Esophagus (tissue), 2 donors: ENCODE results near the gene PLXNC1. TPM values are rescaled to one million over a fixed set of nuclear protein-coding genes. Genes with fewer than 3 reads are reported as not detected.

Experiments used
- H3K27ac ChIP-seq, 2 donors: one replicate each; pipeline ENCODE4 v1.5.1; 2013; ENCODE audit warnings: low read depth in 2 of 2, mild to moderate bottlenecking in 2 of 2, inconsistent platforms in 1 of 2, low read length in 1 of 2, moderate library complexity in 1 of 2
- H3K27me3 ChIP-seq, 2 donors: one replicate each; pipeline ENCODE4 v1.6.1; 2013; ENCODE audit warnings: low read length in 2 of 2, control low read depth in 1 of 2, mild to moderate bottlenecking in 1 of 2; ENCODE audit not compliant: insufficient read depth in 2 of 2, control insufficient read depth in 1 of 2
- H3K36me3 ChIP-seq, 2 donors: one replicate each; pipeline ENCODE4 v1.6.1; 2013; ENCODE audit warnings: low read length in 1 of 2; ENCODE audit not compliant: control insufficient read depth in 2 of 2, insufficient read depth in 2 of 2
- H3K4me1 ChIP-seq, 2 donors: one replicate each; pipeline ENCODE4 v1.6.1; 2013; ENCODE audit warnings: low read length in 1 of 2; ENCODE audit not compliant: control insufficient read depth in 2 of 2, insufficient read depth in 2 of 2
- H3K4me3 ChIP-seq, 2 donors: one replicate each; pipeline ENCODE4 v1.5.1; 2013; ENCODE audit warnings: low read length in 2 of 2, mild to moderate bottlenecking in 2 of 2, low read depth in 1 of 2, moderate library complexity in 1 of 2
- H3K9me3 ChIP-seq, 2 donors: one replicate each; pipeline ENCODE4 v1.6.1; 2013; ENCODE audit warnings: mild to moderate bottlenecking in 2 of 2, low read depth in 1 of 2, low read length in 1 of 2, moderate library complexity in 1 of 2; ENCODE audit not compliant: control insufficient read depth in 2 of 2, insufficient read depth in 1 of 2
- WGBS, 2 donors: extraction: QIAGEN DNeasy Blood & Tissue Kit; methylation state at CpG; one replicate each; pipeline ENCODE4 v1.1.7; 2013; 5-methylcytosine and 5-hydroxymethylcytosine counted together
- polyA plus RNA-seq, 2 donors: library from polyadenylated mRNA; stranded (reverse); fragments of 200-250 nt; gene quantifications; one replicate each; pipeline ENCODE4 v1.2.3, GENCODE V29; 2013
- donor health status: healthy with polysubstance abuse.
- donor health status: Bipolar disorder and iron deficiency.

PLXNC1 gene
- polyA plus RNA-seq, 2 donors: 0.24 to 0.41 TPM

GRCh38 chr12:94167071-94167755, 18.8 kb downstream of the PLXNC1 start:
- Histone ChIP-seq H3K4me3 (no peak overlapping the region), H3K4me1 (no peaks in the 10 kb centered on the region), H3K36me3 (no peaks in the 10 kb centered on the region), H3K27me3 (peaks cover 0 to 2% of the 10 kb centered on the region in 2 donors), H3K9me3 (no peaks in the 10 kb centered on the region), H3K27ac (no peak overlapping the region)
- WGBS, 2 donors: 81 to 84% methylated on average over 8 of the region's 8 CpGs

- 55 to 56% methylated on average over 9 of the region's 9 CpGs for WGBS, 2 donors
- Histone ChIP-seq H3K27ac (no peak overlapping the region), H3K4me3 (no peak overlapping the region), H3K9me3 (no peaks in the 10 kb centered on the region), H3K4me1 (no peaks in the 10 kb centered on the region), H3K27me3 (peaks cover 0 to under 1% of the 10 kb centered on the region in 2 donors), H3K36me3 (no peaks in the 10 kb centered on the region)
These were observed 19.5 kb downstream of the PLXNC1 start for GRCh38 chr12:94167756-94168416.

GRCh38 chr12:94169495-94169894, 21.1 kb downstream of the PLXNC1 start:
- no peaks in the 10 kb centered on the region for H3K4me1 ChIP-seq
- no peaks in the 10 kb centered on the region for H3K9me3 ChIP-seq
- no peaks in the 10 kb centered on the region for H3K36me3 ChIP-seq
- H3K27ac ChIP-seq: no peak overlapping the region
- no peaks in the 10 kb centered on the region for H3K27me3 ChIP-seq
- 77 to 85% methylated on average over 1 of the region's 1 CpG for WGBS, 2 donors
- no peak overlapping the region for H3K4me3 ChIP-seq

GRCh38 chr12:94169966-94170689, 21.8 kb downstream of the PLXNC1 start:
- Histone ChIP-seq H3K4me1 (no peaks in the 10 kb centered on the region), H3K4me3 (no peak overlapping the region), H3K27me3 (no peaks in the 10 kb centered on the region), H3K9me3 (no peaks in the 10 kb centered on the region), H3K27ac (no peak overlapping the region), H3K36me3 (no peaks in the 10 kb centered on the region)
- 72 to 73% methylated on average over 6 of the region's 6 CpGs for WGBS, 2 donors

GRCh38 chr12:94170690-94171594, 22.6 kb downstream of the PLXNC1 start:
- Histone ChIP-seq H3K36me3 (no peaks in the 10 kb centered on the region), H3K27ac (no peak overlapping the region), H3K27me3 (no peaks in the 10 kb centered on the region), H3K4me3 (no peak overlapping the region), H3K4me1 (no peaks in the 10 kb centered on the region), H3K9me3 (no peaks in the 10 kb centered on the region)
- WGBS, 2 donors: 78 to 79% methylated on average over 14 of the region's 14 CpGs

- H3K9me3 ChIP-seq: no peaks in the 10 kb centered on the region
These were observed 23.2 kb downstream of the PLXNC1 start for GRCh38 chr12:94171595-94171930.

GRCh38 chr12:94172031-94172430, 23.7 kb downstream of the PLXNC1 start:
- Histone ChIP-seq H3K36me3 (no peaks in the 10 kb centered on the region), H3K9me3 (no peaks in the 10 kb centered on the region), H3K4me3 (no peak overlapping the region), H3K4me1 (no peaks in the 10 kb centered on the region), H3K27me3 (no peaks in the 10 kb centered on the region), H3K27ac (no peak overlapping the region)
- 71 to 74% methylated on average over 5 of the region's 5 CpGs for WGBS, 2 donors

More at GRCh38 chr12:94171595-94171930, 23.2 kb downstream of the PLXNC1 start:
- no peaks in the 10 kb centered on the region for H3K27me3 ChIP-seq
- no peak overlapping the region for H3K27ac ChIP-seq
- no peaks in the 10 kb centered on the region for H3K36me3 ChIP-seq
- H3K4me1 ChIP-seq: no peaks in the 10 kb centered on the region
- 93 to 98% methylated on average over 5 of the region's 5 CpGs for WGBS, 2 donors
- no peak overlapping the region for H3K4me3 ChIP-seq

GRCh38 chr12:94172973-94173372, 24.6 kb downstream of the PLXNC1 start:
- H3K27ac ChIP-seq: no peak overlapping the region

GRCh38 chr12:94173660-94174265, 25.4 kb downstream of the PLXNC1 start:
- Histone ChIP-seq H3K4me3 (no peak overlapping the region), H3K27me3 (no peaks in the 10 kb centered on the region), H3K36me3 (no peaks in the 10 kb centered on the region), H3K4me1 (no peaks in the 10 kb centered on the region), H3K27ac (no peak overlapping the region), H3K9me3 (no peaks in the 10 kb centered on the region)
- WGBS, 2 donors: 81% methylated on average over 7 of the region's 7 CpGs

More at GRCh38 chr12:94172973-94173372, 24.6 kb downstream of the PLXNC1 start:
- Histone ChIP-seq H3K4me1 (no peaks in the 10 kb centered on the region), H3K9me3 (no peaks in the 10 kb centered on the region), H3K4me3 (no peak overlapping the region), H3K36me3 (no peaks in the 10 kb centered on the region), H3K27me3 (no peaks in the 10 kb centered on the region)
- 70 to 73% methylated on average over 9 of the region's 9 CpGs for WGBS, 2 donors
